Upper lobe of left lung (tissue), 6 donors: ENCODE measurements around the gene AP1S3. TPM values are rescaled to one million over a fixed set of nuclear protein-coding genes. Genes with fewer than 3 reads are reported as not detected.

Experiments
- ATAC-seq, 2 donors: fragments of 200-7000 bp; cut with Tn5 transposase; one replicate each; pipeline ENCODE4 v1.9.1; 2022; ENCODE audit warnings: mild to moderate bottlenecking in 2 of 2, moderate library complexity in 2 of 2; ENCODE audit not compliant: low FRiP score in 2 of 2
- DNase-seq, 2 donors: peaks; one replicate each; pipeline ENCODE4 v3.0.0-alpha.2; 2019 to 2020
- H3K27ac ChIP-seq, 4 donors: fragments of 200-600 bp; sonication (generic); one replicate each; pipeline ENCODE4 v1.5.1; 2016 to 2019
- H3K27me3 ChIP-seq, 4 donors: fragments of 200-600 bp; sonication (generic); one replicate each; pipeline ENCODE4 v1.5.1; 2017 to 2019
- H3K36me3 ChIP-seq, 4 donors: fragments of 200-600 bp; sonication (generic); one replicate each; pipeline ENCODE4 v1.5.1; 2016 to 2019
- H3K4me1 ChIP-seq, 4 donors: fragments of 200-600 bp; sonication (generic); one replicate each; pipeline ENCODE4 v1.5.1; 2018 to 2019
- H3K4me3 ChIP-seq, 4 donors: fragments of 200-600 bp; sonication (generic); one replicate each; pipeline ENCODE4 v1.5.1; 2017 to 2019; ENCODE audit warnings: mild to moderate bottlenecking in 2 of 4, moderate library complexity in 1 of 4
- H3K9me3 ChIP-seq, 4 donors: fragments of 200-600 bp; sonication (generic); one replicate each; pipeline ENCODE4 v1.5.1; 2018 to 2019
- CTCF ChIP-seq, 6 experiments: fragments of 450-650 bp in 4 of 6; fragments of 200-600 bp in 2 of 6; sonication (generic) in 2 of 6; IDR thresholded peaks; one replicate each; pipeline ENCODE4 v1.5.1; 2016 to 2019; ENCODE audit warnings: antibody characterized with exemption in 6 of 6
- EP300 ChIP-seq, 4 donors: sonication (generic); formaldehyde crosslinking; IDR thresholded peaks; one replicate each; pipeline ENCODE4 v1.5.1; 2017; ENCODE audit warnings: antibody characterized with exemption in 4 of 4, control low read depth in 2 of 4
- POLR2A ChIP-seq, 4 donors: fragments of 450-650 bp; IDR thresholded peaks; one replicate each; pipeline ENCODE4 v1.5.1; 2016 to 2017; ENCODE audit warnings: antibody characterized with exemption in 4 of 4, mild to moderate bottlenecking in 2 of 4
- POLR2AphosphoS5 ChIP-seq, 2 donors: sonication (generic); formaldehyde crosslinking; IDR thresholded peaks; one replicate each; pipeline ENCODE4 v1.5.1; 2017; ENCODE audit warnings: antibody characterized with exemption in 2 of 2
- WGBS, 2 donors: methylation state at CpG; one replicate each; pipeline ENCODE4 v1.1.5; 2017 to 2018; 5-methylcytosine and 5-hydroxymethylcytosine counted together
- total RNA-seq, 6 donors: library from RNA; depleted of rRNA in 4 of 6; stranded (reverse); fragments of >200 nt in 4 of 6; gene quantifications; one replicate each; pipeline versions ENCODE4 v1.1.0 to v1.2.1, GENCODE V29; 2016 to 2021
- donor health status: DM: no; HTN: no; CAD: no; lungs with moderate emphysema.
- donor health status: DM: no; HTN: yes; CAD: no; lungs with severe emphysema.

The AP1S3 gene
- total RNA-seq, result 10 to 100 TPM in 4 of 6 donors, 1 to 10 TPM in 2; 2.1 to 23.2 (median 11.5) TPM

GRCh38 chr2:223837287-223838061, at the start of gene AP1S3:
Gene AP1S3, minus strand, starts transcription at chr2:223837582. Its CDS starts 132 bp downstream, at chr2:223837450.
- H3K4me1 ChIP-seq, result peaks cover 11 to 17% (median 13%) of the 10 kb centered on the region in 4 donors
- H3K36me3 ChIP-seq, result no peaks in the 10 kb centered on the region
- ATAC-seq (peak; percentile 91 to 95), DNase-seq (peak; percentile 82 to 93)
- no peaks in the 10 kb centered on the region for H3K9me3 ChIP-seq
- H3K4me3 ChIP-seq, result peak within 1 kb of the TSS; percentile 48 to 90 (median 71)
- 0 to 2% methylated on average over 20 to 38 of the region's 82 CpGs for WGBS, 2 donors
- no peaks in the 10 kb centered on the region for H3K27me3 ChIP-seq
- H3K27ac ChIP-seq, result peak within 1 kb of the TSS; percentile 52 to 83 (median 72)
- TF ChIP-seq POLR2AphosphoS5 (IDR thresholded peaks at IDR 0.05), result no peak
- no peak for TF ChIP-seq EP300 (IDR thresholded peaks at IDR 0.05)
- TF ChIP-seq POLR2A (IDR thresholded peaks at IDR 0.05), result peak in 1 of 4 donors; percentile 46
- peak in 2 of 6 experiments; percentile 14 for TF ChIP-seq CTCF (IDR thresholded peaks at IDR 0.05)

- ATAC-seq (peak in 1 of 2 donors; percentile 39), DNase-seq (no peak)
- no peak for TF ChIP-seq POLR2AphosphoS5 (IDR thresholded peaks at IDR 0.05)
- TF ChIP-seq CTCF (IDR thresholded peaks at IDR 0.05), result no peak
- TF ChIP-seq EP300 (IDR thresholded peaks at IDR 0.05), result no peak
- Histone ChIP-seq H3K4me1 (no peaks in the 10 kb centered on the region), H3K36me3 (peaks cover 2 to 77% (median 22%) of the 10 kb centered on the region in 4 donors), H3K27me3 (no peaks in the 10 kb centered on the region), H3K4me3 (no peak overlapping the region), H3K9me3 (no peaks in the 10 kb centered on the region), H3K27ac (no peak overlapping the region)
- WGBS, 2 donors, result 67% methylated on average over 5 of the region's 5 CpGs
Measured at GRCh38 chr2:223887127-223887526, 49.7 kb upstream of the AP1S3 start.

- 0 to 2% methylated on average over 2 of the region's 2 CpGs for WGBS, 2 donors
- H3K27ac ChIP-seq, result no peak overlapping the region
- peaks cover 5 to 77% (median 24%) of the 10 kb centered on the region in 4 donors for H3K36me3 ChIP-seq
Measured at GRCh38 chr2:223886726-223887125, 49.3 kb upstream of the AP1S3 start.

GRCh38 chr2:223884399-223884798, 47.0 kb upstream of the AP1S3 start:
- H3K4me3 ChIP-seq, result no peak overlapping the region
- peaks cover 16 to 83% (median 40%) of the 10 kb centered on the region in 4 donors for H3K36me3 ChIP-seq
- H3K27ac ChIP-seq, result no peak overlapping the region
- no peaks in the 10 kb centered on the region for H3K9me3 ChIP-seq
- TF ChIP-seq POLR2A (IDR thresholded peaks at IDR 0.05) (no peak), POLR2AphosphoS5 (IDR thresholded peaks at IDR 0.05) (no peak)
- DNase-seq, result no peak
- ATAC-seq, result no peak
- no peaks in the 10 kb centered on the region for H3K4me1 ChIP-seq
- WGBS, 2 donors, result 80 to 83% methylated on average over 3 of the region's 3 CpGs
- no peaks in the 10 kb centered on the region for H3K27me3 ChIP-seq

More at GRCh38 chr2:223886726-223887125, 49.3 kb upstream of the AP1S3 start:
- H3K9me3 ChIP-seq, result no peaks in the 10 kb centered on the region
- H3K4me1 ChIP-seq, result no peaks in the 10 kb centered on the region
- no peak for DNase-seq
- no peak for TF ChIP-seq EP300 (IDR thresholded peaks at IDR 0.05)
- no peak for TF ChIP-seq CTCF (IDR thresholded peaks at IDR 0.05)
- TF ChIP-seq POLR2A (IDR thresholded peaks at IDR 0.05), result no peak
- ATAC-seq, result no peak
- no peak overlapping the region for H3K4me3 ChIP-seq
- no peaks in the 10 kb centered on the region for H3K27me3 ChIP-seq

- Histone ChIP-seq H3K4me1 (no peaks in the 10 kb centered on the region), H3K9me3 (no peaks in the 10 kb centered on the region), H3K36me3 (peaks cover 30 to 96% (median 55%) of the 10 kb centered on the region in 4 donors), H3K27me3 (no peaks in the 10 kb centered on the region), H3K4me3 (no peak overlapping the region), H3K27ac (no peak overlapping the region)
- ATAC-seq (no peak), DNase-seq (no peak)
- WGBS, 2 donors, result 97 to 98% methylated on average over 5 of the region's 5 CpGs
- no peak for TF ChIP-seq POLR2AphosphoS5 (IDR thresholded peaks at IDR 0.05)
Measured at GRCh38 chr2:223882715-223883114, 45.3 kb upstream of the AP1S3 start.
